Activated CD8-positive, alpha-beta T cell treated with anti-CD3 and anti-CD28 coated beads for 36 hours (primary cell): ENCODE measurements around the gene PANK4. TPM values are rescaled to one million over a fixed set of nuclear protein-coding genes. Genes with fewer than 3 reads are reported as not detected.
"Not testable (repeated sequence)": the region's sequence is repeated elsewhere in the genome, so short reads cannot be mapped to it uniquely, and the experiment has no call there.

Experiments
- ATAC-seq: fragments of 200-7000 bp; cut with Tn5 transposase; one replicate; pipeline ENCODE4 v1.10.0; 2021; ENCODE audit warnings: mild to moderate bottlenecking, moderate library complexity
- CTCF ChIA-PET: fragments of 350-600 bp; sonication (Branson Sonifier 250); formaldehyde crosslinking; loops from one replicate; lab custom pipeline; 2021; ENCODE audit warnings: antibody characterized with exemption; lab: Charles Lee
- POLR2A ChIA-PET: fragments of 350-600 bp; sonication (Branson Sonifier 250); formaldehyde crosslinking; loops from one replicate; lab custom pipeline; 2021; ENCODE audit warnings: antibody characterized with exemption; lab: Charles Lee
- DNase-seq: peaks from one replicate; pipeline ENCODE4 v3.0.0-alpha.2; 2020
- H3K27ac Mint-ChIP-seq: one replicate; pipeline ENCODE4 v1.8.0; 2021; ENCODE audit warnings: mild to moderate bottlenecking, mixed read lengths
- H3K27me3 Mint-ChIP-seq: one replicate; pipeline ENCODE4 v1.8.0; 2021; ENCODE audit warnings: mixed read lengths
- H3K36me3 Mint-ChIP-seq: one replicate; pipeline ENCODE4 v1.8.0; 2021; ENCODE audit warnings: low read depth, mixed read lengths
- H3K4me1 Mint-ChIP-seq: one replicate; pipeline ENCODE4 v1.8.0; 2021; ENCODE audit warnings: low read depth, mixed read lengths
- H3K4me3 Mint-ChIP-seq: one replicate; pipeline ENCODE4 v1.8.0; 2021; ENCODE audit warnings: mild to moderate bottlenecking, moderate library complexity, mixed read lengths
- H3K9me3 Mint-ChIP-seq: one replicate; pipeline ENCODE4 v1.8.0; 2021; ENCODE audit warnings: mixed read lengths
- CTCF ChIP-seq: fragments of 200-600 bp; IDR thresholded peaks from one replicate; pipeline ENCODE4 v1.8.0; 2022; ENCODE audit warnings: antibody characterized with exemption, mild to moderate bottlenecking
- intact Hi-C: fragments of 100-400 bp; cut with micrococcal nuclease; formaldehyde crosslinking; loops from one replicate; pipeline ENCODE4 v1.10.0; 2022
- total RNA-seq, 2 experiments: library from RNA; stranded (reverse); gene quantifications; one replicate each; pipeline ENCODE4 v1.2.3, GENCODE V29; 2021

Gene PANK4
- total RNA-seq, 2 experiments from 2014 or later = 39.0 to 40.6 TPM

GRCh38 chr1:2556277-2556677, 29.9 kb upstream of the PANK4 start, which contains the start of gene TNFRSF14:
TSS of gene TNFRSF14 (plus strand) at chr1:2556371. CDS start at chr1:2556665, 294 bp downstream.
- H3K9me3 Mint-ChIP-seq = no peaks in the 10 kb centered on the region
- ChIA-PET CTCF (interaction anchor here (0.8 to 2.4 kb wide), 12 partner anchors 8 to 90 kb away, joined by 3 to 28 read pairs (median 4); partner anchors contain the start of gene PANK4), POLR2A (interaction anchor here (0.6 to 5.7 kb wide), 21 partner anchors 8 to 148 kb away, joined by 3 to 100 read pairs (median 4); partner anchors contain the start of gene PRXL2B)
- intact Hi-C loops = loop anchor here (2.0 to 10.0 kb wide), 2 partner anchors 23 to 89 kb away; no protein-coding TSS in a partner anchor
- peak; percentile 62 for ATAC-seq
- no peaks in the 10 kb centered on the region for H3K27me3 Mint-ChIP-seq
- peak within 1 kb of the TSS; percentile 99 for H3K4me3 Mint-ChIP-seq
- peaks cover 30% of the 10 kb centered on the region for H3K4me1 Mint-ChIP-seq
- H3K36me3 Mint-ChIP-seq = peaks cover 27% of the 10 kb centered on the region
- no peak for TF ChIP-seq CTCF
- DNase-seq = peak; percentile 87
- peak within 1 kb of the TSS; percentile 99 for H3K27ac Mint-ChIP-seq

GRCh38 chr1:2555634-2556276, 29.4 kb upstream of the PANK4 start:
- peaks cover 23% of the 10 kb centered on the region for H3K36me3 Mint-ChIP-seq
- H3K4me3 Mint-ChIP-seq = peak overlapping the region; percentile 99
- no peak for TF ChIP-seq CTCF
- peak; percentile 96 for DNase-seq
- H3K4me1 Mint-ChIP-seq = peaks cover 34% of the 10 kb centered on the region
- H3K9me3 Mint-ChIP-seq = no peaks in the 10 kb centered on the region
- H3K27ac Mint-ChIP-seq = peak overlapping the region; percentile 99
- H3K27me3 Mint-ChIP-seq = no peaks in the 10 kb centered on the region
- intact Hi-C loops = loop anchor here (2.0 to 10.0 kb wide), 2 partner anchors 23 to 89 kb away; no protein-coding TSS in a partner anchor
- ATAC-seq = peak; percentile 66
- ChIA-PET POLR2A (interaction anchor here (0.6 to 5.7 kb wide), 22 partner anchors 8 to 148 kb away, joined by 3 to 100 read pairs (median 4); partner anchors contain the start of gene PRXL2B), CTCF (interaction anchor here (0.8 to 2.4 kb wide), 12 partner anchors 8 to 91 kb away, joined by 3 to 28 read pairs (median 4); partner anchors contain the start of gene PANK4)

- ChIA-PET POLR2A (interaction anchor here (1.3 to 5.7 kb wide), 7 partner anchors 12 to 145 kb away, joined by 3 to 100 read pairs (median 10); partner anchors contain the start of gene PRXL2B), CTCF (interaction anchor here (0.9 to 2.4 kb wide), 5 partner anchors 16 to 32 kb away, joined by 3 to 28 read pairs (median 4); no protein-coding TSS in a partner anchor)
- Mint-ChIP-seq H3K4me3 (peak overlapping the region; percentile 99), H3K27ac (peak overlapping the region; percentile 99), H3K36me3 (peaks cover 23% of the 10 kb centered on the region), H3K4me1 (peaks cover 38% of the 10 kb centered on the region), H3K9me3 (no peaks in the 10 kb centered on the region), H3K27me3 (no peaks in the 10 kb centered on the region)
- intact Hi-C loops = loop anchor here (10.0 kb wide), 1 partner anchor 90 kb away; no protein-coding TSS in a partner anchor
- DNase-seq = peak; percentile 82
- peak; percentile 69 for TF ChIP-seq CTCF
- ATAC-seq = peak; percentile 27
Measured at GRCh38 chr1:2554621-2555387, 28.4 kb upstream of the PANK4 start.

GRCh38 chr1:2553871-2554620, 27.6 kb upstream of the PANK4 start:
- ChIA-PET CTCF (no interaction called here), POLR2A (interaction anchor here (5.7 kb wide), 1 partner anchor 31 kb away, joined by 100 read pairs; the partner anchor contains the start of gene PRXL2B)
- ATAC-seq (no peak), DNase-seq (no peak)
- peaks cover 23% of the 10 kb centered on the region for H3K36me3 Mint-ChIP-seq
- peak overlapping the region; percentile 99 for H3K27ac Mint-ChIP-seq
- no peak for TF ChIP-seq CTCF
- no peaks in the 10 kb centered on the region for H3K9me3 Mint-ChIP-seq
- H3K4me3 Mint-ChIP-seq = peak overlapping the region; percentile 99
- H3K4me1 Mint-ChIP-seq = peaks cover 43% of the 10 kb centered on the region
- no peaks in the 10 kb centered on the region for H3K27me3 Mint-ChIP-seq
- intact Hi-C loops = loop anchor here (10.0 kb wide), 1 partner anchor 91 kb away; no protein-coding TSS in a partner anchor

- H3K4me1 Mint-ChIP-seq = peaks cover 42% of the 10 kb centered on the region
- not testable (repeated sequence) for H3K27ac Mint-ChIP-seq, DNase-seq
Measured at GRCh38 chr1:2553076-2553475, 26.7 kb upstream of the PANK4 start.

More at GRCh38 chr1:2553076-2553475, 26.7 kb upstream of the PANK4 start:
- H3K27me3 Mint-ChIP-seq, ATAC-seq, CTCF ChIA-PET, POLR2A ChIA-PET, H3K9me3 Mint-ChIP-seq, H3K4me3 Mint-ChIP-seq: not testable (repeated sequence)
- H3K36me3 Mint-ChIP-seq = peaks cover 18% of the 10 kb centered on the region
- intact Hi-C loops = loop anchor here (10.0 kb wide), 1 partner anchor 92 kb away; no protein-coding TSS in a partner anchor
